UCSD-AML1 (cell line): Measurements from ENCODE around the gene RPL39L.
"Not testable (repeated sequence)": the region's sequence is repeated elsewhere in the genome, so short reads cannot be mapped to it uniquely, and the experiment has no call there.

Experiments used
- DNase-seq: peaks from one replicate; lab custom pipeline; 2025; ENCODE audit not compliant: unreplicated experiment; lab: John Stamatoyannopoulos, UW

RPL39L gene

GRCh38 chr3:187139895-187140253 is 578 bp upstream of the RPL39L start:
- no peak for DNase-seq

GRCh38 chr3:187136936-187137335 is 2.4 kb downstream of the RPL39L start:
- no peak for DNase-seq

- no peak for DNase-seq
Measured at GRCh38 chr3:187136337-187136736, 3.0 kb downstream of the RPL39L start.

- not testable (repeated sequence) for DNase-seq
Measured at GRCh38 chr3:187135172-187135690, 4.1 kb downstream of the RPL39L start.

GRCh38 chr3:187133181-187133580 is 6.1 kb downstream of the RPL39L start:
- not testable (repeated sequence) for DNase-seq

GRCh38 chr3:187132666-187133065 is 6.6 kb downstream of the RPL39L start:
- no peak for DNase-seq

GRCh38 chr3:187131981-187132380 is 7.3 kb downstream of the RPL39L start:
- DNase-seq, result no peak

- DNase-seq, result no peak
Measured at GRCh38 chr3:187130346-187131066, 8.8 kb downstream of the RPL39L start.

- DNase-seq, result no peak
Measured at GRCh38 chr3:187125319-187126031, 13.8 kb downstream of the RPL39L start.

- no peak for DNase-seq
Measured at GRCh38 chr3:187122261-187122660, 17.0 kb downstream of the RPL39L start.

GRCh38 chr3:187120326-187120725 is 19.0 kb downstream of the RPL39L start:
- DNase-seq, result no peak

GRCh38 chr3:187114511-187114910 is 24.8 kb downstream of the RPL39L start:
- DNase-seq, result no peak

- DNase-seq, result no peak
Measured at GRCh38 chr3:187112934-187113793, 26.1 kb downstream of the RPL39L start.

- DNase-seq, result no peak
Measured at GRCh38 chr3:187110156-187110555, 29.1 kb downstream of the RPL39L start.

GRCh38 chr3:187107989-187108388 is 31.3 kb downstream of the RPL39L start:
- DNase-seq, result no peak

- no peak for DNase-seq
Measured at GRCh38 chr3:187105700-187106099, 33.6 kb downstream of the RPL39L start.

- no peak for DNase-seq
Measured at GRCh38 chr3:187104933-187105332, 34.4 kb downstream of the RPL39L start.

- no peak for DNase-seq
Measured at GRCh38 chr3:187104342-187104741, 35.0 kb downstream of the RPL39L start.

- DNase-seq, result no peak
Measured at GRCh38 chr3:187103251-187103650, 36.0 kb downstream of the RPL39L start.

GRCh38 chr3:187102073-187102634 is 37.1 kb downstream of the RPL39L start:
- DNase-seq, result no peak
